Chondrocyte (in vitro differentiated cells): ENCODE measurements around the gene PRRT2. TPM values are rescaled to one million over a fixed set of nuclear protein-coding genes. Genes with fewer than 3 reads are reported as not detected.
"Not testable (repeated sequence)": the region's sequence is repeated elsewhere in the genome, so short reads cannot be mapped to it uniquely, and the experiment has no call there.

Source experiments
- DNase-seq: peaks from one replicate; pipeline ENCODE4 v3.0.0; 2021; ENCODE audit warnings: mixed read lengths, low spot score
- H3K27ac Mint-ChIP-seq: one replicate; pipeline ENCODE4 v1.8.0; 2021; ENCODE audit warnings: mild to moderate bottlenecking, moderate library complexity, mixed read lengths; ENCODE audit not compliant: unreplicated experiment
- H3K27me3 Mint-ChIP-seq: 2 replicates; pipeline ENCODE4 v1.8.0; 2021; ENCODE audit warnings: low read depth, mixed read lengths
- H3K36me3 Mint-ChIP-seq: 2 replicates; pipeline ENCODE4 v1.8.0; 2021; ENCODE audit warnings: low read depth, mixed read lengths
- H3K4me1 Mint-ChIP-seq: 2 replicates; pipeline ENCODE4 v1.8.0; 2021; ENCODE audit warnings: low read depth, mild to moderate bottlenecking, mixed read lengths
- H3K4me3 Mint-ChIP-seq: one replicate; pipeline ENCODE4 v1.8.0; 2021; ENCODE audit warnings: mild to moderate bottlenecking, moderate library complexity, mixed read lengths; ENCODE audit not compliant: unreplicated experiment
- H3K9me3 Mint-ChIP-seq: 2 replicates; pipeline ENCODE4 v1.8.0; 2021; ENCODE audit warnings: low read depth, mixed read lengths
- total RNA-seq: library from RNA; stranded (reverse); gene quantifications from 3 replicates; pipeline ENCODE4 v1.2.1, GENCODE V29; 2021
- TF ChIP-seq, protein P1 (sequence below): fragments of 200-600 bp; sonication (generic); IDR thresholded peaks from 2 replicates; pipeline ENCODE4 v1.5.0; 2021; ENCODE audit warnings: antibody characterized with exemption, mild to moderate bottlenecking, moderate library complexity

Gene PRRT2
- total RNA-seq, 1 donor from 2014 or later = 5.2 TPM

DNA sequence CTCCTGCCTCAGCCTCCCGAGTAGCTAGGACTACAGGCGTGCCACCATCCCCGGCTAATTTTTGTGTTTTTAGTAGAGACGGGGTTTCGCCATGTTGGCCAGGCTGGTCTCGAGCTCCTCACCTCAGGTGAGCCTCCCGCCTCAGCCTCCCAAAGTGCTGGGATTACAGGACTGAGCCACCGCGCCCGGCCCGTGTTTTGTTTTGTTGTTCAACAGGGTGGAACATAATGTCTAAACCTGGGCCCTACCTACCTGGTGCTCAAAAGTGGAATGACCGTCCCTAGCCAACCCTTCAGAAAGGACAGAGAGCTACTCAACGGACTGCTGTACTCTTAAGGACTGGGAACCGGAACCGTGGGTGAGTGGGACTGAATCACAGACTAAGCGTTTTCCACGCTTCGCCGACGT lies 22.2 kb upstream of the PRRT2 start:
- Mint-ChIP-seq H3K9me3 (no peaks in the 10 kb centered on the region), H3K27me3 (no peaks in the 10 kb centered on the region), H3K36me3 (no peaks in the 10 kb centered on the region), H3K4me3 (peak overlapping the region; percentile 99), H3K4me1 (peaks cover 36% of the 10 kb centered on the region), H3K27ac (peak overlapping the region; percentile 97)
- DNase-seq = no peak
- TF ChIP-seq, protein P1, sequence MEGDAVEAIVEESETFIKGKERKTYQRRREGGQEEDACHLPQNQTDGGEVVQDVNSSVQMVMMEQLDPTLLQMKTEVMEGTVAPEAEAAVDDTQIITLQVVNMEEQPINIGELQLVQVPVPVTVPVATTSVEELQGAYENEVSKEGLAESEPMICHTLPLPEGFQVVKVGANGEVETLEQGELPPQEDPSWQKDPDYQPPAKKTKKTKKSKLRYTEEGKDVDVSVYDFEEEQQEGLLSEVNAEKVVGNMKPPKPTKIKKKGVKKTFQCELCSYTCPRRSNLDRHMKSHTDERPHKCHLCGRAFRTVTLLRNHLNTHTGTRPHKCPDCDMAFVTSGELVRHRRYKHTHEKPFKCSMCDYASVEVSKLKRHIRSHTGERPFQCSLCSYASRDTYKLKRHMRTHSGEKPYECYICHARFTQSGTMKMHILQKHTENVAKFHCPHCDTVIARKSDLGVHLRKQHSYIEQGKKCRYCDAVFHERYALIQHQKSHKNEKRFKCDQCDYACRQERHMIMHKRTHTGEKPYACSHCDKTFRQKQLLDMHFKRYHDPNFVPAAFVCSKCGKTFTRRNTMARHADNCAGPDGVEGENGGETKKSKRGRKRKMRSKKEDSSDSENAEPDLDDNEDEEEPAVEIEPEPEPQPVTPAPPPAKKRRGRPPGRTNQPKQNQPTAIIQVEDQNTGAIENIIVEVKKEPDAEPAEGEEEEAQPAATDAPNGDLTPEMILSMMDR = no peak

DNA sequence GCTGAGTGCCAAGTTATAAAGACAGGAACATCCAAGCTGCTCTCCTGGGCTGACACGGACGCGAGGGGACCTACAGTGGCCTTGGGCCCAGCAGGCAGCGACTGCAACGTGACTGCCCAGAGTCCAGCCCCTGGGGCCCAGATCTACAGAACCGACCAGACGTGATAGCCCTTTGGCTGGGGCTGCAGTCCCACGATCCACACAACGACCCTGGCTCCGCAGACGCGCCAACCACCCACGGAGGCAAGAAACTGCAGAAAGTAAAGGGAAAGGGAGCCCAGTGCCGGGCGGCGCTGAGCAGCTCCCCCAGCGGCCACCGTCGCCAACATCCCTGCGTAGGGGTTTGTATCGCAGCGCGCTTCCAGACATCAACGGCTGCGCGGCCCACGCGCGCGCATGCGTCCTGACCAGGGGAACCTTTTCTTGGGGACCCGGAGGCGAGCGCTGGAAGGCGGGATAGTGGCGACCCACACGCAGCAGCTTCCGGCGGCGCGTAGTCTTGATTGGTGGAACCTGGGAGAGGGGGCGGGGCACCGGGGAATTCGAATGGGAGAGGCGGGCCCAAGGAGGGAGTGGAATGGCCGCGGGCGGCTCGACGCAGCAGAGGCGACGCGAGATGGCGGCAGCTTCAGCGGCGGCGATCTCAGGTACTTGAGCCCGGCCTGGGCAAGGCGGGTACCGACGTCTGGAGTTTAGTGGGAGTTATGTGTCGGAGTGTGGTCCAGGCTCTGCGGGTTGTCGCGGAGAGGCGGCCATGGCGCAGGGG lies 21.6 kb upstream of the PRRT2 start, which contains the start of gene KIF22:
KIF22 (plus strand) TSS at position 569 of the 766 bp plus-strand sequence; CDS start at position 578, 9 bp downstream.
- no peaks in the 10 kb centered on the region for H3K9me3 Mint-ChIP-seq
- H3K27me3 Mint-ChIP-seq = no peaks in the 10 kb centered on the region
- DNase-seq = peak; percentile 100
- TF ChIP-seq, protein P1 = peak; percentile 84
- H3K4me3 Mint-ChIP-seq = peak within 1 kb of the TSS; percentile 99
- H3K4me1 Mint-ChIP-seq = peaks cover 30% of the 10 kb centered on the region
- H3K27ac Mint-ChIP-seq = peak within 1 kb of the TSS; percentile 97
- no peaks in the 10 kb centered on the region for H3K36me3 Mint-ChIP-seq

DNA sequence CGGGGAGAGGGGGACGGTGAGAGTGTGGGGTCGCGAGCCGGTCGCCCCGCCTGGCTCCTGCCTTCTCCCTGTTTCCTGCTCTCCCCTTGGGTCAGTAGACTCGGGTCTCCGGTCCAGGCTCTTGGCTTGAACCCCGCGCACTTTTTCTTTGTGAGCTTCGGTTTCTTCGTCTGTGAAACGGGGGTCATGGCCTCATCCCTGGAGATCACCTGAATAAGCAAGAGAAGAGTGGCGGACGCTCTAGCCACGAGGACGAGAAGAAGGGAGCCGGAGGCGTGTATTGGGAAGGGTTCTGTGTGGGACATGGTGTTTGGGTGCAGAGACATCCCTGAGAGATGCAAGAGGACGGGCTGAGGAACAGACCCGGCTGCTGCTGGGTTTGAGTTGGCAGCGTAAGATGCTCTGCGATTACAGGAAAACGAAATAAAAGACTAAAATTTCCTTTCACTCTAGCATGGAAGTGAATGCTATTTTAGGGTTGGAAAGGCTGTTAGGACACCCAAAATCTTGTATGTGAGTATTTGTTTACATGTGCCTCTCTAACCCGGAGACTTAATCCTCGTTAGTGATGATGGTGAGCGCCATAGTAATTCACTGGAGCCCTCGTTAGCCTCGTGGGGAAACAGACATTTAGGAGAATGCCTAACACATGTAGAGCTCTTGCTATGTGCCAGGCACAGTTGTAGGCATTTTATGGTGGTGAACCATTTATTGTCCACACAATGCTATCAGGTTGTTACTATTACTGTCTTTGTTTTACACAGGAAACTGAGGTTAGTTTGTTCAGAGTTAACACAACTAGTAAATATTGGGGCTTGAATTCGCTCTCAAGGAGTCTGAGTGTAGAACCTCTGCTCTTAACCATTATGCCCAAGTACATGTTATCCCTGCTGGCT lies 20.8 kb upstream of the PRRT2 start:
- H3K4me3 Mint-ChIP-seq = peak overlapping the region; percentile 99
- H3K27ac Mint-ChIP-seq = peak overlapping the region; percentile 97
- no peaks in the 10 kb centered on the region for H3K27me3 Mint-ChIP-seq
- no peak for DNase-seq
- TF ChIP-seq, protein P1 = no peak
- no peaks in the 10 kb centered on the region for H3K36me3 Mint-ChIP-seq
- H3K9me3 Mint-ChIP-seq = no peaks in the 10 kb centered on the region
- H3K4me1 Mint-ChIP-seq = peaks cover 26% of the 10 kb centered on the region

DNA sequence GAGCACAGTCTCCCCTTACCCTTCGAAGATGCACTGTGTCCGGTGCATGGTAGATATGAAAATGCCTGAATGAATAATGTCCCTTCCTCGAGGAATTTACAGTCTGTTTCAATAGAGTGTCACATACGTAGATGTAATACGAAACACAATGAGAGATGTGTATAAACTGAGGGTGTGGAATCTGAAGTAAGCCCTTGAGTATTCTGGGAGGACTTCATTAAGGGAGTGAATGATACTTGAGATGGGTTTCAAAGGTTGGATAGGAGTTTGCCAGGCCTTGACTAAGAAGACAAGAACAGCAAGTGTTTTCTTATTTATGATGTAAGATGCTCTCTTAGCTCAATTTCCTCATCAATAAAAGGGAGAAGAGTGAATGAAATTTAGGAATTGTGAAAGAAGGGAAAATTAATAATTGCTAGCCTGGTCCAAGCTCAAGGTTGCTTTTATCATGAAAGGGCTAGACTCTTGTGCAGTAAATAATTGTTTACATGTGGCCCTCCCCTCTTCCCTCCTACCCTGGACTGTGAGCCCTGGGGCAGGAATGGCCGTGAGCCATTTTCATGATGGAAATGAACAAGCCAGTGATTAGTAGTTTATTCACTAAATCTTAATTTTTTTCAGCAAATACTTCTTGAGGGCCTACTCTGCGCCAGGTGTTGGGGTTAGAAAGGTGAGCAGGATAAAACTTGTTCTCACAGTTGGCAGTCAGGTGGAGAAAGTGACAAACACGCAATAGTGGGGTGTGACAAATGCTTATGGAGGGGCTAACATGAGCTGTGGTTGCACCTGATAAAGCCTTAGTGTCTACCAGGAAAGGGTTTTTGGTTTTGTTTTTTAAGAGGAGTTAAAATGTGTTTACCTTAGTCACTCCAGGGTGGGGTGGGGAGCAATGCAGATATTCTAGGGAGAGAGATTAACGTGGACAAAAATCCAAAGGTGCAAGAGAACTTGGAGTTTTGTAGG lies 19.9 kb upstream of the PRRT2 start:
- Mint-ChIP-seq H3K4me3 (peak overlapping the region; percentile 99), H3K4me1 (peaks cover 26% of the 10 kb centered on the region), H3K36me3 (no peaks in the 10 kb centered on the region), H3K27me3 (no peaks in the 10 kb centered on the region), H3K9me3 (no peaks in the 10 kb centered on the region), H3K27ac (no peak overlapping the region)
- no peak for DNase-seq
- TF ChIP-seq, protein P1 = no peak

DNA sequence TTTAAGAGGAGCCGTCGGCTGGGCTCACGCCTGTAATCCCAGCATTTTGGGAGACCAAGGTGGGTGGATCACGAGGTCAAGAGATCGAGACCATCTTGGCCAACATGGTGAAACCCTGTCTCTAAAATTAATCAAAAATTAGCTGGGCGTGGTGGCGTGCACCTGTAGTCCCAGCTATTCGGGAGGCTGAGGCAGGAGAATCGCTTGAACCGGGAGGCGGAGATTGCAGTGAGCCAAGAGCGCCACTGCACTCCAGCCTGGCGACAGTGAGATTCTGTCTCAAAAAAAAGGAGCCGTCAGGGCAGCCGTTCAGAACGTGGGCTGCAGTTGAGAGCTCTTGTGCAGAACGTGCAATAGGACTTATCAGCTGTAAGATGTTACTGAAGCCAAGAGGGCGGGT lies 18.8 kb upstream of the PRRT2 start:
- H3K27me3 Mint-ChIP-seq, H3K9me3 Mint-ChIP-seq, H3K27ac Mint-ChIP-seq, H3K4me3 Mint-ChIP-seq, DNase-seq, H3K36me3 Mint-ChIP-seq: not testable (repeated sequence)
- peaks cover 26% of the 10 kb centered on the region for H3K4me1 Mint-ChIP-seq
